GM18508 (cell line): ENCODE measurements around the gene GPR42.
"Not testable (repeated sequence)": the region's sequence is repeated elsewhere in the genome, so short reads cannot be mapped to it uniquely, and the experiment has no call there.

Experiments
- ATAC-seq: cut with Tn5 transposase; IDR thresholded peaks from one replicate; pipeline ENCODE4 v1.9.1; 2021; ENCODE audit warnings: moderate number of reproducible peaks; ENCODE audit not compliant: insufficient read depth, unreplicated experiment

The GPR42 gene

GRCh38 chr19:35392742-35393715, 22.2 kb downstream of the GPR42 start:
- no peak for ATAC-seq

GRCh38 chr19:35395382-35396199, 24.7 kb downstream of the GPR42 start:
- no peak for ATAC-seq

- ATAC-seq = no peak
These were observed 25.5 kb downstream of the GPR42 start for GRCh38 chr19:35396240-35396885.

GRCh38 chr19:35397064-35397463, 26.2 kb downstream of the GPR42 start:
- ATAC-seq = no peak

GRCh38 chr19:35398570-35398969, 27.7 kb downstream of the GPR42 start:
- ATAC-seq = no peak

GRCh38 chr19:35399231-35399630, 28.4 kb downstream of the GPR42 start:
- no peak for ATAC-seq

GRCh38 chr19:35399948-35400772, 29.3 kb downstream of the GPR42 start:
- ATAC-seq = no peak

- no peak for ATAC-seq
These were observed 29.9 kb downstream of the GPR42 start for GRCh38 chr19:35400773-35401100.

- ATAC-seq = not testable (repeated sequence)
These were observed 30.5 kb downstream of the GPR42 start for GRCh38 chr19:35401416-35401815.

GRCh38 chr19:35403116-35403760, 32.4 kb downstream of the GPR42 start:
- no peak for ATAC-seq

- no peak for ATAC-seq
These were observed 34.2 kb downstream of the GPR42 start for GRCh38 chr19:35404879-35405622.

GRCh38 chr19:35407619-35408018, 36.8 kb downstream of the GPR42 start:
- ATAC-seq = no peak

GRCh38 chr19:35408284-35409171, 37.7 kb downstream of the GPR42 start:
- peak; percentile 69 for ATAC-seq

- ATAC-seq = no peak
These were observed 38.3 kb downstream of the GPR42 start for GRCh38 chr19:35409191-35409590.

GRCh38 chr19:35410487-35410886, 39.6 kb downstream of the GPR42 start:
- no peak for ATAC-seq

GRCh38 chr19:35414442-35414841, 43.6 kb downstream of the GPR42 start:
- ATAC-seq = no peak

- no peak for ATAC-seq
These were observed 45.5 kb downstream of the GPR42 start for GRCh38 chr19:35416331-35416730.

GRCh38 chr19:35417278-35417677, 46.4 kb downstream of the GPR42 start:
- ATAC-seq = no peak
